Activated CD4-positive, alpha-beta T cell treated with anti-CD3 and anti-CD28 coated beads, Interleukin-2, Interleukin-4, amounts not matched to agents 100 ng/mL and 50 ng/mL, durations not matched to agents 16 hours and 8 hours (primary cell): Measurements from ENCODE around the gene CABLES1.
"Not testable (repeated sequence)": the region's sequence is repeated elsewhere in the genome, so short reads cannot be mapped to it uniquely, and the experiment has no call there.

Experiments
- DNase-seq: peaks from one replicate; pipeline ENCODE4 v3.0.0-alpha.2; 2020; ENCODE audit warnings: low spot score

Gene CABLES1

DNA sequence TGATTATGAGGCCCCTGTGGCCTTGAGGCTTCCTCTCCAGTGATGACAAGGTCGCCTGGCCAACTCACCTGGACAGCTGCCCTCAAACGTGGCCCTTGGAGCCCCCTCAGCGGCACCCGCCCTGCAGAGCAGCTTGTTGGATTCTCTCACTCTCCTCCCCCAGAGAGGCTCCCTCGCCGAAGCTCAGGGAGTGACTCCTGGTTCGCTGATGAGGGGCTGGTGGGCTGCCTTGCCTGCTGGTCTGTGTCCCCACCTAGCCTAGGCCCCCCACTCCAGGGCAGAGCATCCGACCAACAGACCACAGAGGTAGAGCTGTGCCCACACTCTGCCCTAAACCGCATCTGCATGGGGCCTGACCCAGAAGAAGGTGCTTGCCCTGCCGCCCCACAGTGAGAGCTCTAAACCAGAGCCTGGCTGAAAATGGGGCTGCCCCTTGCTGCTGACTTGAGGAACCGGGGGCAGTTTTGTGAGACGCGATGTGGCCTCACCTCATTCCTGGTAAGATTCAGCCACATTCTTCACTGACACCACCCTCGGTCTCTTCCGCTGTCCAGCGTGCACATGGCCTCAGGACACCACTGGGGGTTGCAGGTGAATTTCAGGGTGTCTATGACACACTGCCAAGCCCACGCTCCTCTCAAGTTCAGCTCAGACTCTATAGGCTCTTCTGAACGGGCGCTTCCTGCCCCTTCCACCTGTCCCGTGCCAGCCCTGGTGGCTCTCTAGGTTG lies 131.6 kb downstream of the CABLES1 start:
- DNase-seq, result no peak

DNA sequence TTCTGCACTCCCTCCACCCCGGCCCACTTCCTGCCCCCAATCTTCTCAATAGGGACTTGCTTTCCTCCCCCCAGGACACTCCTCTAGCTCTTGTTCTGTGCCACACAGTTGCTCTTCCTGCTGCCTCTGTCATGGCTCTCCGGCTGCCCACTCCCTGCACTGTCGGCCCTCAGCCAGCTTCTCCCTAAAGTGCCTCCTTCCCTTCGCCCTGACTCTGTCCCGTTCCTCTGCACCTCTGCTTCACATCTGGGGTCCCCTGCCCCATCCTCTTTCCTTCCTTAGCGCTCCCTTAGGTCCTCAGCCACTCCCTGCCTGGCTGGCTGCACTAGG lies 132.1 kb downstream of the CABLES1 start:
- no peak for DNase-seq

DNA sequence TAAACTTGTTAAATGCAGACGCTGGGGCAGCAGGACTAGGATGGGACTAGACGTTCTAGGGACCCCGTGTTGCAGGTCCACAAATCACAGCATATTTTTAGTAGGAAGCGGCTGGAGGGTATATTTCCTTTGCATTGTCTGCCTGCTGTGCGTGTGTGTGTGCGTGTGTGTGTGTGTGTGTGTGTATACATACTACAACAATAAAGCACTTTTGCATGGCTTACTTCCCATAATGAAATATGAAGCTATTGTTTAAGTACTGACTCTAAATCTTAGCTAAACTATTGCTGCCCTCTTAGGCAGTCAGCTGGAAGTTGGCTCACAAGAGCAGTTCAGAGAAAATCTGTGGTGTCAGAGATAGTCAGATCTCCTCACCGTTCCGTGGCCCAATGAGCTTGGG lies 133.4 kb downstream of the CABLES1 start:
- DNase-seq, result no peak

DNA sequence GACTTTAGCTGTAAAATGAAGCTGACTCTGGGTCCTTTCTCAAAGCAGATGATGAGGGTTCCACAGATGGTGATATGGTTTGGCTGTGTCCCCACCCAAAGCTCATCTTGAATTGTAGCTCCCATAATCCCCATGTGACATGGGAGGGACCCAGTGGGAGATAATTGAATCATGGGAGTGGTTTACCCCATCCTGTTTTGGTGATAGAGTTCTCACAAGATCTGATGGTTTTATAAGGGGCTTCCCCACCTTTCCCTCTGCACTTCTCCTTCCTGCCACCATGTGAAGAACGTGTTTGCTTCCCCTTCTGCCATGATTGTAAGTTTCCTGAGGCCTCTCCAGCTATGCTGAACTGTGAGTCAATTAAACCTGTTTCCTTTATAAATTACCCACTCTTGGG lies 133.8 kb downstream of the CABLES1 start:
- not testable (repeated sequence) for DNase-seq

DNA sequence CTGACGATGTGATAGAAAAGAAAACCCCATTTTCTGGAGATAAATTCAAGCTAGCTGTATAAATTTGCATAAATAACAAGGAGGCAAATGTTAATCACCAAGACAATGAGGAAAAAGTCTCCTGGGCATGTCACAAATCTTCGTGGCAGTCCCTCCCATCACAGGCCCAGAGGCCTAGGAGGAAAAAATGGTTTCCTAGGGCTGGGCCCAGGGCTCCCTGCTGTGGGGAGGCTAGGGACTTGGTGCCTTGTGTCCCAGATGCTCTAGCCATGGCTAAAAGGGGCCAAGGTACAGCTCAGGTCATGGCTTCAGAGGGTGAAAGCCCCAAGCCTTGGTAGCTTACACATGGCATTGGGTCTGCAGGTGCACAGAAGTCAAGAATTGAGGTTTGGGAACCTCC lies 134.6 kb downstream of the CABLES1 start:
- DNase-seq, result no peak

DNA sequence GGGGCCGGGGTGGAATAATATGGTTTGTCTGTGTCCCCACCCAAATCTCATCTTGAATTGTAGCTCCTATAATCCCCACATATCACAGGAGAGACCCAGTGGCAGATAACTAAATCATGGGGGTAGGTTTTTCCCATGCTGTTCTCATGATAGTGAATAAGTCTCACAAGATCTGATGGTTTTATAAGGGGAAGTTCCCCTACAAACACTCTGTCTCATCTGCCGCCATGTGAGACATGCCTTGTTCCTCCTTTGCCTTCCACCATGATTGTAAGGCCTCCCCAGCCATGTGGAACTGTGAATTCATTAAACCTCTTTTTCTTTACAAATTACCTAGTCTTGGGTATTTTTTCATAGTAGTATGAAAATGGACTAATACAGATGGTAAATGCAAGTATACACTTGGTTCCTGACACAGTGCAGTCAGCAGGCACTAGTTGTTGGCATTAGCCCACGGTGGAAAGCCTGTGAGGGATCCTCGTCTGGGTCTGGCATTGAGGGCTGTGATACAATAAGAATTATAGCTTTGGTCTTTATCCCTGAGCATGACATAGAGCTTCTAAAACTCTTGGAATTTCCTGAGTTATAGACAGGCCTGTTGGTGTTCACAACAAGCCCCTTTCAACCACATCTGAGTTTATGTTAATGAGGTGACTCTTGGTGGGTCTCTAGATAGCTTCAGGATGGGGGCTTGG lies 135.8 kb downstream of the CABLES1 start:
- DNase-seq, result no peak

DNA sequence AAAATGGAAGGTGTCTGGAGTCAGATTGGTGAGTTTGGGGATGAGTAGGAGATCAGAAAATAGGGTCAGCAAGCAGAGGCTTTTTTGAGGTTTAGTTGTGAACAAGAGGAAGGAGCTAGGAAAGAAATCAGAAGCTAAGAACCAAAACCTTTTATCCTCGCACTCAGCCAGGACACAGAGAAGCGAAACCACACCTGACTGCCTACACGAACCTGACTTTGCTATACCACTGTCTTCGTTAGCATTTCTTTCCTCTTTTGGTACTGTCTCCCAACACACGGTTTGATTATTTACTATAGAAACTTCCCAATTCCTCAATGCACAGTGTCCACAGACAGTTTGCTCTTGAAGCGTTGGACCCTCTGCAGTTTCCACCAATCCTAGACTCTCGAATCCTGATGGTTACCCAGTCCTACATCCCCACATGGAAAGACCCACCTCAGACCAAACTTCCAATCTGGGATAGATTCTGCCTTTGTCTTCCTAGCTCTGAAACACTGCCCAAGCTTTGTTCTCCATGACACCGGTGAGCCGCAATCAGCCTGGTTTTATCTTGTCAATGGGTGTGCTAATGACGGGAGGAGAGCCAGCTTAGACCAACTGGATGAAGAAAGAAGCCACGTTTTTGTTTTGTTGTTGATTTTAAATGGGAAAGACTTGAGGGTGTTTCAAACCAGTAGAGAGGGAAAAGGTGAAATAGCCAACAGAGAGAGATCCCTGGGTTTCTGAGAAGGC lies 137.4 kb downstream of the CABLES1 start:
- DNase-seq, result no peak

DNA sequence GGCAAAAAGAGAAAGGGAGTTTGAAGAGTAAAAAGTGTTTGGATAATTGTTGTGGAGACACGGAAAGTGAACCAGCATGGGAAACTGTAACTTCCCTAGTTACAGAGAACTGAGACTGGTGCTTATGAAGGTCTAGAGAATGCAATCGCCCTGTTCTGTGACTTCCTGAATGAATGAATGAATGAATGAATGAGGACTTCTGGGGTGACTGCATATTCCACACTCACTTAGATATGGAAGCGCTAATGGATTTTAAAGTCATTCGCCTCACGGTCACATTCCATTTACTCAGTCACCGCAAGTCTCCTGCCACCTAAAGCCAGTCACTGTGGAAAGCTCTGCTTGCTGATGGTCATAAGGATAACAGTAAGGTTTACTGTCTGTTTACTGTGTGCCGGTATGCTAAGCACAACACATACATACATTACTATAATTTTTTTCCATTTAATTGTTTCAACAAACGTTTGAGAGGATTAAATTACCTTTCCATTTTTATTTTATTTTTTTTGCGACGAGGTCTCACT lies 138.2 kb downstream of the CABLES1 start:
- no peak for DNase-seq

DNA sequence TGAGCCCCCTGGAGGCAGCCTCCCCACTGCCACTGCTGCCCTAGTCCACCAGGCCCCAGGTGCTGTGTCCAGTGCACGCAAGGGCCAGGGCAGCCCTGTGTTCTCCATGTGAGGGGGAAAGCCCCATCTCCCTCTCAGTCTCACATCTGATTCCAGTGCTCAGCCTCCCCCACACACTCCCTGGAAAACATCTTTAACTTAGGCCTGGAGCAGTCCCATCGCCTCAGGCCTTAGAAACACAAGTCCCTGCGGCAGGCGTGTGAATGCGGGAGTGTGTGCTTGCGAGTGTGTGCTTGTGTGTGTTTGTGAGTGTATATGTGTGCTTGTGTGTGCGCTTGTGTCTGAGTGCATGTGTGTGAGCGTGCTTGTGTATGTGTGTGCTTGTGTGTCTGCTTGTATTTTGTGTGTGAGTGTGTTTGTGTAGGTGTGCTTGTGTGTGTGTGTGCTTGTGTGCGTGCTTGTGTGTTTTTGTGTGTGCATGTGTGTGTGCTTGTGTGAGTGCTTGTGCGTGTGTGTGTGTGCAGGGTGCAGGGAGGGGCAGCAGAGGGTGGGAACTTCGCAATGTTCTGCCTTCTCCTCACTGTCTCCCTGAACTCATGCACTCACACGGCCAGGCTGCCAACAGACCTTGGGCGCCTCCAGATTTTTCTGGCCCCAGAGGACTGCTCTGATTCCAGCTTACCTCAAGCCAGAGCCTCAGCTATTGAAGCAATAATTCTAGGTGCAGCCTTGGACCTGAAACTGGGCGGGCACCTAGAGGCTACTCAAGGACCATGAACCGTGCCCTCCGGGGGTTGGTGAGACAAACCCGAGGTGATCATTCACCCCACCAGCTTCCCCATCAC lies 139.6 kb downstream of the CABLES1 start:
- DNase-seq, result no peak

DNA sequence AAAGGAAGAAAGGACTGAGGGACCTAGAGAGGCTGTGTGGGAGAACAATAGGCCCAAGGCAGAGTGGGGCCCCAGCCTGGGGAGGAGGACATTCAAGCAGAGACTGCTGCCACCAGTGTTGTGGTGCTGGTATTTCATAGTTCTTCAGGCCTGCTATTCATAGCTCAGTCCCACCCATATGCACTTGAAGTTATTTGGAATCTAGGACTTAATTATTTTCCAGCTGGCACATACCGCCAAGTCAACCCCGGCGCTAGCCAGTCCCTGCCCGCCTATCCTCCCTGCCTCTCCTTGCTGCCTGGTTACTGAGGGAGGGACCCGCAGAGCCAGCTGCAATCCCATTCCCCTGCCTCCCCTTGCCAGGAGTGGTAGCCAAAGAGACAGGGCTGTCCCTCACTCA lies 141.2 kb downstream of the CABLES1 start:
- no peak for DNase-seq

DNA sequence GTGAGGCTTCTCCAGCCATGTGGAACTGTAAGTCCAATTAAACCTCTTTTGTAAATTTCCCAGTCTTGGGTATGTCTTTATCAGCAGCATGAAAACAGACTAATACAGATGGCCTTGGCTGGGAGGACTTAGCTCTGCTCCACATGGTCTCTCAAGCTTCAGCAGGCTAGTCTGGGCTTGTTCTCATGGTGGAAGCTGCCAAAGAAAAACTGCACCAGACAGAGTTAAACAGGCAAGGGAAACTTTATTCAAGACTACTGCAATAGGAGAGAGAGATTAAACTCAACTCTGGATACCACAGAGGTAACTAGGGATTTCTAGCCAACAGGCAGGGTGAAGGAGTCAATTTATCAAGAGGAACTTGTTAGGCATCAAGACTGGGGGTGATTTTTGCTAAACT lies 142.1 kb downstream of the CABLES1 start:
- no peak for DNase-seq

DNA sequence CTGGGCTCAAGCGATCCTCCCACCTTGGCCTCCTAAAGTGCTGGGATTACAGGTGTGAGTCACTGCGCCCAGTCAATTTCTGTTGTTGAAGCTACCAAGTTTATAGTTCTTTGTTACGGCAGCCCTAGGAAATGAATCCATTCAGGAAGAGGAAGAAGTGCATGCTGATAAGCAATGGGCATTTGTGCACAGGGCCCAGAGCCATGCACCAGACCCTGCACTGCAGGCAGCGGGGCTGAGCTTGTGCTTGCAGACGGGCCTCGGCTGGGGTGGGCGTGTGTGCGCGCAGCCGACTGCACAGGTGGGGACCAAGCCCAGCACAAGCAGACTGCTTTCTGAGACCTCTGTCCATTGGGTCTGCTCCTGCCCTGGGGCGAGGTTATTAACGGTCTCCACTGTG lies 144.6 kb downstream of the CABLES1 start:
- DNase-seq, result no peak

DNA sequence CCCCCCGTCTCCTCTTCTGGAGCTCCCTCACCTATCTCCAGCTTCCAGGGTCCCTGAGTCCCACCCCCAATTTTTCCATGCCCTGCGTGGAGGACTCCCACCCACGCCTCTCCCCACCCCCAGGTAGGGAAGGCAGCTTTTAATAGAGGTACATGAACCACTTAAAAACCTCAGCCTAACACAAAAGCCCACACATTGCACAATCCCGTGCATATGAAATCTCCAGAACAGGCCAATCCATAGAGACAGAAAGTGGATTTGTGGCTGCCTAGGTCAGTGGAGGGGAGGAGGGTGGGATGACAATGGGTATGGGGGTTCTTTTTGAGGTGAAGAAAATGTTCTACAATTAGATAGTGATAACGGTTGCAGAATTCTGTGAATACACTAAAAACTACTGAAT lies 145.6 kb downstream of the CABLES1 start:
- no peak for DNase-seq

DNA sequence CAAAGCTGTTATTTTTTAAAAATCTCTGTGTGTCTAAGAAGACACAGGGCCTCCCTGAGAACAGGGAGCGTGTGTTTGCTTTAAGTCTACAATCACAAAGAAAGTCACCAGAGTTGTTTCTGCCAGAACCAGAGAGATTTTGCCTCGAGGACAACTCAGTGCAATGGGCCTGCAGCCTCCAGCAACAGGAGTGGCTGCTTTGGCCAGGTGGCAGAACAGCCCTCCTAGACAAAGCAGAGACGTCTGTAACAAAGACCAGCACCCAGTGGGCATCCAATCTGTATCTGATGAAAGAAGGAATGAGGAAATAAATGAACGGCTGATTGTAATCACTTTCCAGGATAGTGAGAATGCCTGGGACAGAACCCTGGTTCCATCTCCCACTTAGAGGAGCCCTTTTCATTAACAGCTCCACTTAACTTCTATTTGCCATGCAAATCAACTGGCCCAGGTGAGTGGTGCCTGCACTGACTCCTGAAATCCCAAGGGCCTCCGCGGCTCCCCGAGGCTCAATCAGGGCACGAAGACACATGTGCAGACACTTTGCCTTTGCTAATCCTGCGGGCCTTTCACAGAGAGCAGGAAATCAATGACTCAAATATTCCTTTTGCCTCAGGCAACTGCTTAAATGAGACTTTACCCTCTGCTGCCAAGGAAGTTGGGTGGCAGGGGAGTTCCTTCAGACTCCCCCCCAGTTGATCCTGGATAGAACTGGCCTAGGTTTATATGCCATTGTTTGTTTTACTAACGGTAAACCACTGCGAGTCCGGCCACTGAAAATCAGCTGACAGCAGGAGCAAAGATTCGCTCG lies 146.5 kb downstream of the CABLES1 start:
- DNase-seq, result no peak

DNA sequence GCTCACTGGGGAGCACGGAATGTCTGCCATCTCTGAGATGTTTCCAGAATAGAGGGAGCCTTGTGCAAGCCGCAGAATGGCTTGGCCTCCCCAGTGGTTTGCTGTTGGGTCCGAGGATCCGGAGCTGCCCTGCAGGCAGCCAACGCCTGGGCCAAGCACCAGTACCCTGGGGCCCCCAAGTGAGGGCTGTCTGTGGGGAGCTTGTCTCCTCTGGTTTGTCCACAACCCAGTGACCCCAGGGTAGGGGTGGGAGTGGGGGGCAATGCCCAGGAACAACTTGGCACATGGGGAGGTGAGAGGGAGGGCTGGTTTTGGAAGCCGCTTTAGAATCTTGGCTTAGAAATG lies 147.1 kb downstream of the CABLES1 start:
- DNase-seq, result no peak

DNA sequence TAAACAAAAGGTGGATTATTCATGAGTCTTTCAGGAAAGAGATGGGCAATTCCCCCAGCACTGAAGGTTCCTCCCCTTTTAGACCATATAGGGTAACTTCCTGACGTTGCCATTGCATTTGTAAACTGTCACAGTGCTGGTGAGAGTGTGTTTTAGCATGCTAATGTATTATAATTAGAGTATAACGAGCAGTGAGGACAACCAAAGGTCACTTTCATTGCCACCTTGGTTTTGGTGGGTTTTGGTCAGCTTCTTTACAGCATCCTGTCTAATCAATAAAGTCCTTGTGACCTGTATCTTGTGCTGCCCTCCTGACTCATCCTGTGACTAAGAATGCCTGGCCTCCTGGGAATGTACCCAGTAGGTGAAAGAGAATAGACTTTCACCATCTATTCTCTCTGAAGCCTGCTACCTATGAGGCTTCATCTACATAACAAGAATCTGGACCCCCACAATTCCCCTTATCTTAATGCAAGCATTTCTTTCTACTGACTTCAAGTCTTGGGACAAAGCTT lies 148.7 kb downstream of the CABLES1 start:
- DNase-seq, result peak; percentile 12

DNA sequence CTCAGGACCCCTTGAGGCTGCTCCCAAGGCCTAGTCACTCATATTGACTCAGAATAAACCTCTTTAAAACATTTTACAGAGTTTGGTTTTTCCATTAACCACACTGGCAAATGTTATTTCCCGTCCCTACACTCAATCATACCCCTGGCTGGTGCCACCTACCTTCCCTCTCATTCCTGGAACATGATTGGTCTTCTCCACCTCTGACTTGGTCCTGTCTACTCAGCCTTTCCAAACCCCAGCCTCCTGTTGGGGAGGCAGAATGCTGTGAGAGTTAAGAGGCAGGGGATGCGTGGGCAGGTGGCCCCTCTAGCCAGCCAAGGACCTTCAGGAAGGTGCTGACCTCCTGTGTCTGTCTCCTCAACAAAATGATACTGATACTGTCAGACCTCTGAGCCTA lies 149.3 kb downstream of the CABLES1 start:
- DNase-seq, result no peak

DNA sequence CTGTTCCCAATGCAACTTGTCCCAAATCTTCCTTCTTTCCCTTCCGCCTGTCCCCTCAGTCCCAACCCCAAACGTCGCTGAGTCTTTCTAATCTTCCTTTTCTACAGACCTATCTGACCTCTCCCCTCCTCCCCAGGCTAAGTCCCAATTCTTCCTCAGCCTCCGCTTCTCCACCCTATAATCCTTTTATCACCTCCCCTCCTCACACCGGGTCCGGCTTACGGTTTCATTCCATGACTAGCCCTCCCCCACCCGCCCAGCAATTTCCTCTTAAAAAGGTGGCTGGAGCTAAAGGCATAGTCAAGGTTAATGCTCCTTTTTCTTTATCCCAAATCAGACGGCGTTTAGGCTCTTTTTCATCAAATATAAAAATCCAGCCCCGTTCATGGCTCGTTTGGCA lies 150.3 kb downstream of the CABLES1 start:
- DNase-seq, result not testable (repeated sequence)

DNA sequence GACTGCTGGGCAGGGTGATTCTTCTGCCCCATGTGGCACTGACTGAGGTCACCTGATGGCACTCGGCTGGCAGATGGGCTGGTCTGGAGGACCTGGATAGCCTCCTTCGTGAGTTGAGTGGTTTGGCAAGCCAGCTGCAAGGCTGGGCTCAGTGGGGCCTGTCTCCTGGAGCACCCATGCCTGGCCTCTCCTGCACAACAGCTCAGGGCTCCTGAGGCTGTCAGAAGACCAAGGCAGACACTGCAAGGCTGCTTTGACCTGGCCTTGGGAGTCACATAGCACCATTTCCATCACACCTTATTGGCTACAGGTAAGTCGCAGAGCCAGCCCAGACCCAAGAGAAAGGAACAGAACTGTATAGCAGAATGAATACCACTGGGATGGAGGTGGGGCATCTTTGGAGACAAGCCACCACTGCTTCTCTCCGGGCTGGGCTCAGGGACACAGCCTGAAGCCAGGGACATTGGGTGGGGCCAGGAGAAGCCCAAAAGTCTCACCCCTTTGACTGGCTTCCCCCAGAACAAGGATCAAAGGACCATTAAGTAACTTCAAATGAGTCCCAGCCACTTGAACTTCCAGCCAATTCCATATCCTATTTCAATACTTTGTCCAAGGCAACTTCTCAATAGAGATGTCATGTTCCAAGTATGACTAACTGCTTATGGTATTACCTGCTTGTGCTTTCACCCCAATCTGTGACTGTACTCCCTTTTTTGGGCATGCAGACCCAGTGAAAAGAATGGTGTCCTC lies 156.3 kb downstream of the CABLES1 start:
- no peak for DNase-seq

DNA sequence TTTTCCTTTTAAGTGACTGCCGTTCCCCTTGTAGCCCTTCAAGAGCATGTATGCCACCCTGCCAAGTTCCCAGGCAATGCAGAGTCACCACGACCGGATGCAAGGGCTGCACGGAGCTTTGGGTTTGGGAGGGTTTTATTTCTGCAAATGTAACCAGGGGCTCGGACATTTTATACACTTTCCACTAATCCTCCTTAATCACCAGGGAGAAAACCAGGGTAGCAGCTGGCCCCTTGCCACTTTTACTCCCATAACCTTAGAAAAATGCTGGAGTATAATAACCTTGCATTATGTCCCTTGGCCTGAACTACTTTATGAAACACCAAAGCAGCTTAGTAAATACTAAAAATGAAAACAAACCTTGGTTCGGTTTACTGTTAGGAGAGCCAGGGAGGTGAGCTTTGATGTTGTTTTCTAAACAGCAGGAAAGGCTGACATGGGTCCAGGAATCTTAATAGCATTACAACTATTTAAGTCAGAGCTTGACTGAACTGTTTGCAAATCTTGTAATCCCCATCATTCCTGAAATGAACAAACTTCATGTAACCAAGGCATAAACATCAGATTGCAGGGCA lies 165.0 kb downstream of the CABLES1 start:
- DNase-seq, result no peak
